HG03060 (cell line): ENCODE results near the gene SDC4.

Experiments used
- ATAC-seq: cut with Tn5 transposase; IDR thresholded peaks from one replicate; pipeline ENCODE4 v1.9.1; 2021; ENCODE audit warnings: low read depth, moderate number of reproducible peaks; ENCODE audit not compliant: unreplicated experiment

The SDC4 gene

GRCh38 chr20:45322952-45323383 is 25.3 kb downstream of the SDC4 start:
- ATAC-seq: no peak

GRCh38 chr20:45320948-45321595 is 27.2 kb downstream of the SDC4 start:
- no peak for ATAC-seq

- no peak for ATAC-seq
Measured at GRCh38 chr20:45318948-45319347, 29.3 kb downstream of the SDC4 start.

- ATAC-seq: no peak
Measured at GRCh38 chr20:45318386-45318939, 29.8 kb downstream of the SDC4 start.

- no peak for ATAC-seq
Measured at GRCh38 chr20:45317826-45318225, 30.4 kb downstream of the SDC4 start.

- no peak for ATAC-seq
Measured at GRCh38 chr20:45316150-45317080, 31.8 kb downstream of the SDC4 start.

- ATAC-seq: no peak
Measured at GRCh38 chr20:45315672-45316071, 32.6 kb downstream of the SDC4 start.

GRCh38 chr20:45313943-45314342 is 34.3 kb downstream of the SDC4 start:
- ATAC-seq: no peak

- no peak for ATAC-seq
Measured at GRCh38 chr20:45313065-45313695, 35.0 kb downstream of the SDC4 start.

- no peak for ATAC-seq
Measured at GRCh38 chr20:45312241-45312640, 36.0 kb downstream of the SDC4 start.

- no peak for ATAC-seq
Measured at GRCh38 chr20:45311589-45312211, 36.5 kb downstream of the SDC4 start.

- no peak for ATAC-seq
Measured at GRCh38 chr20:45309075-45309474, 39.1 kb downstream of the SDC4 start.

GRCh38 chr20:45308117-45308778 is 40.0 kb downstream of the SDC4 start, which contains the start of gene MATN4:
Gene MATN4, minus strand, starts transcription at chr20:45308299. Its CDS starts 2,717 bp downstream, at chr20:45305582.
- no peak for ATAC-seq

- no peak for ATAC-seq
Measured at GRCh38 chr20:45307076-45307640, 41.1 kb downstream of the SDC4 start.

- ATAC-seq: no peak
Measured at GRCh38 chr20:45306431-45306982, 41.7 kb downstream of the SDC4 start, which contains the start of gene RBPJL. Gene RBPJL, plus strand, starts transcription at chr20:45306840. Its CDS starts 83 bp downstream, at chr20:45306923.

- ATAC-seq: no peak
Measured at GRCh38 chr20:45305262-45305661, 43.0 kb downstream of the SDC4 start.

GRCh38 chr20:45304464-45304999 is 43.7 kb downstream of the SDC4 start:
- no peak for ATAC-seq

- no peak for ATAC-seq
Measured at GRCh38 chr20:45303586-45304463, 44.4 kb downstream of the SDC4 start.
